SK-N-SH (cell line): ENCODE results near the gene GSK3A. TPM values are rescaled to one million over a fixed set of nuclear protein-coding genes. Genes with fewer than 3 reads are reported as not detected.

Experiments used
- CTCF ChIA-PET: fragments of 300-600, 350-600 bp; formaldehyde crosslinking; extraction: SDS; loops from one replicate; lab custom pipeline; 2021; lab: Yijun Ruan, JAX
- POLR2A ChIA-PET: fragments of 350-600 bp; sonication (Branson Sonifier 250); formaldehyde crosslinking; extraction: SDS; loops from one replicate; lab custom pipeline; 2020; ENCODE audit warnings: antibody characterized with exemption, inconsistent platforms; lab: Yijun Ruan, JAX
- DNase-seq: peaks from one replicate; pipeline ENCODE4 v3.0.0; 2012
- H2AFZ ChIP-seq: fragments of 200-600 bp; sonication (generic); 2 replicates; pipeline ENCODE4 v1.8.1; 2016; ENCODE audit warnings: antibody characterized with exemption, mild to moderate bottlenecking, low read depth
- H3F3A ChIP-seq: fragments of 200-600 bp; sonication (generic); replicated peaks from 2 replicates; pipeline ENCODE3; 2016; ENCODE audit warnings: antibody characterized with exemption, mild to moderate bottlenecking; ENCODE audit not compliant: insufficient read depth
- H3K27ac ChIP-seq, 2 experiments: fragments of 200-500 bp in 1 of 2; fragments of 200-600 bp in 1 of 2; sonication (Bioruptor generic) in 1 of 2; sonication (generic), shearing (Covaris generic) in 1 of 2; 2 replicates each; pipeline versions ENCODE4 v1.5.1 to v1.6.1; 2014 to 2016; ENCODE audit warnings: low read depth in 2 of 2, inconsistent platforms in 1 of 2, low read length in 1 of 2, mild to moderate bottlenecking in 1 of 2, mixed read lengths in 1 of 2
- H3K27me3 ChIP-seq: fragments of 200-600 bp; sonication (generic), shearing (Covaris generic); 2 replicates; pipeline ENCODE4 v1.6.1; 2016; ENCODE audit warnings: mixed run types; ENCODE audit not compliant: insufficient read depth
- H3K36me3 ChIP-seq, 2 experiments: fragments of 200-500 bp in 1 of 2; fragments of 200-600 bp in 1 of 2; sonication (Bioruptor generic) in 1 of 2; sonication (generic) in 1 of 2; replicated peaks in 1 of 2; 2 replicates each; pipeline versions ENCODE3 to v1.5.1; 2014 to 2016; ENCODE audit warnings: low read length in 1 of 2, mild to moderate bottlenecking in 1 of 2; ENCODE audit not compliant: insufficient read depth in 2 of 2, control insufficient read depth in 1 of 2
- H3K4me1 ChIP-seq, 2 experiments: fragments of 200-500 bp in 1 of 2; fragments of 200-600 bp in 1 of 2; sonication (Bioruptor generic) in 1 of 2; sonication (generic), shearing (Covaris generic) in 1 of 2; 2 replicates each; pipeline versions ENCODE4 v1.5.1 to v1.6.1; 2014 to 2016; ENCODE audit warnings: low read depth in 1 of 2, low read length in 1 of 2, mixed run types in 1 of 2; ENCODE audit not compliant: insufficient read depth in 2 of 2, control insufficient read depth in 1 of 2
- H3K4me2 ChIP-seq: fragments of 200-600 bp; sonication (generic), shearing (Covaris generic); 2 replicates; pipeline ENCODE4 v1.6.1; 2017; ENCODE audit warnings: mixed run types
- H3K4me3 ChIP-seq, 2 experiments: fragments of 200-500 bp in 1 of 2; fragments of 200-600 bp in 1 of 2; sonication (Bioruptor generic) in 1 of 2; sonication (generic), shearing (Covaris generic) in 1 of 2; 2 replicates each; pipeline versions ENCODE4 v1.5.1 to v1.8.1; 2014 to 2016; ENCODE audit warnings: low read depth in 2 of 2, inconsistent platforms in 1 of 2, low read length in 1 of 2, mild to moderate bottlenecking in 1 of 2, mixed read lengths in 1 of 2, moderate library complexity in 1 of 2
- H3K79me2 ChIP-seq: fragments of 200-600 bp; sonication (generic); 2 replicates; pipeline ENCODE4 v1.8.1; 2017; ENCODE audit warnings: mild to moderate bottlenecking; ENCODE audit not compliant: insufficient read depth
- H3K9ac ChIP-seq: fragments of 200-600 bp; sonication (generic); 2 replicates; pipeline ENCODE4 v1.6.1; 2017; ENCODE audit warnings: mixed run types
- H3K9me2 ChIP-seq: fragments of 200-600 bp; sonication (generic); 2 replicates; pipeline ENCODE4 v1.6.1; 2017; ENCODE audit warnings: mixed run types
- H3K9me3 ChIP-seq: fragments of 200-600 bp; sonication (generic); 2 replicates; pipeline ENCODE4 v1.6.1; 2017; ENCODE audit warnings: mixed run types, mild to moderate bottlenecking, moderate library complexity
- H4K20me1 ChIP-seq: fragments of 200-600 bp; sonication (generic); 2 replicates; pipeline ENCODE4 v1.6.1; 2017; ENCODE audit warnings: mild to moderate bottlenecking, mixed run types; ENCODE audit not compliant: insufficient read depth
- FOSL2 ChIP-seq: IDR thresholded peaks from 2 replicates; pipeline ENCODE4 v1.4.0; 2012; ENCODE audit warnings: low read depth, mild to moderate bottlenecking, moderate library complexity, borderline replicate concordance
- GATA2 ChIP-seq: sonication (generic); formaldehyde crosslinking; IDR thresholded peaks from 2 replicates; pipeline ENCODE4 v1.5.0; 2020; ENCODE audit warnings: mild to moderate bottlenecking, missing genetic modification reagents
- JUND ChIP-seq: IDR thresholded peaks from 2 replicates; pipeline ENCODE4 v1.4.0; 2012
- MAX ChIP-seq: IDR thresholded peaks from 2 replicates; pipeline ENCODE4 v1.4.0; 2012; ENCODE audit warnings: low read depth
- MEF2A ChIP-seq: IDR thresholded peaks from 2 replicates; pipeline ENCODE4 v1.4.0; 2012; ENCODE audit warnings: low read depth, borderline replicate concordance
- PBX3 ChIP-seq: IDR thresholded peaks from 2 replicates; pipeline ENCODE4; 2012
- POLR2AphosphoS5 ChIP-seq: IDR thresholded peaks from 2 replicates; pipeline ENCODE4 v1.6.1; 2012; ENCODE audit warnings: low read depth, low read length
- RAD21 ChIP-seq: IDR thresholded peaks from 2 replicates; pipeline ENCODE4 v1.6.1; 2012; ENCODE audit warnings: mild to moderate bottlenecking, low read length
- RCOR1 ChIP-seq: fragments of 150-350 bp; IDR thresholded peaks from 2 replicates; pipeline ENCODE4 v1.6.1; 2017; ENCODE audit warnings: antibody characterized with exemption, low read length
- SMC3 ChIP-seq: IDR thresholded peaks from 2 replicates; pipeline ENCODE4 v1.6.1; 2012; ENCODE audit warnings: low read depth, low read length, improper control_type of control experiment
- TCF12 ChIP-seq: IDR thresholded peaks from 2 replicates; pipeline ENCODE4 v1.4.0; 2012
- TEAD4 ChIP-seq: IDR thresholded peaks from 2 replicates; pipeline ENCODE4 v1.4.0; 2012; ENCODE audit warnings: mild to moderate bottlenecking, borderline replicate concordance; ENCODE audit not compliant: insufficient read depth
- WGBS: methylation state at CpG from one replicate; pipeline ENCODE4 v1.1.6; 2017; ENCODE audit warnings: low lambda C conversion rate; 5-methylcytosine and 5-hydroxymethylcytosine counted together
- polyA plus RNA-seq, 3 experiments: library from polyadenylated mRNA; depleted of rRNA; stranded (reverse); fragments of >200 nt; gene quantifications; 2 replicates each; pipeline ENCODE4 v1.2.3, GENCODE V29; 2012
- TF ChIP-seq, protein P1 (sequence below): fragments of 200-600 bp; sonication (generic); IDR thresholded peaks from 2 replicates; pipeline ENCODE4 v1.6.1; 2017; ENCODE audit warnings: antibody characterized with exemption, mild to moderate bottlenecking, moderate library complexity
- TF ChIP-seq, protein P2 (sequence below): fragments of 150-350 bp; IDR thresholded peaks from 2 replicates; pipeline ENCODE4 v1.6.1; 2016; ENCODE audit warnings: mild to moderate bottlenecking, low read depth, low read length

Gene GSK3A
- polyA plus RNA-seq, 1 of the 3 experiments (the other 2 are of a cell fraction): 42.1 TPM

DNA sequence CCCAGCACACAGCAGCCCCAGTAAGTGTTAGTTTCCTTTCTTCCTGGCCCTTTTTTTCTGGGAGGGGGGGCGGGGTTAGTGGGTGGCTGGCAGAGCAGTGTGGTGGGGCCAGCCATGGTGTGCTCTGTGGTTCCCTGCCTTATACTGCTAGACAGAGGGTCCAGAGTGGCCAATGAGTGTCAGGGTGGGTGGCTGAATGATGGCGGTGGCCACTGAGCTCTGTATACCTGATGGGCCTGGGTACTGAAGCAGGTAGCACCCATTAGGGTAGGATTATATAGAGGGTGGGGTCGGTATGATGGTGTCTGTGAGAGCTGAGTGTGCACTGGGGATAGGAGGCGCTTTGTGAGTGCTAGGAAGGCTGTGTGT lies 40.4 kb upstream of the GSK3A start:
- Histone ChIP-seq H4K20me1 (peaks cover 24% of the 10 kb centered on the region), H3K4me1 (peaks cover 51 to 66% of the 10 kb centered on the region in 2 experiments), H3K27me3 (no peaks in the 10 kb centered on the region), H3K9me2 (no peaks in the 10 kb centered on the region), H3K27ac (peak overlapping the region; percentile 93 to 96), H3F3A (peaks cover 41% of the 10 kb centered on the region), H3K36me3 (peaks cover 5 to 12% of the 10 kb centered on the region in 2 experiments), H2AFZ (no peak overlapping the region), H3K79me2 (peaks cover 64% of the 10 kb centered on the region), H3K9me3 (no peaks in the 10 kb centered on the region), H3K4me2 (peak overlapping the region; percentile 97), H3K4me3 (peak overlapping the region in 1 of 2 experiments; percentile 58; a peak in 1 of 4 replicates), H3K9ac (peak overlapping the region; percentile 65; the same call in 1 of the 2 replicates)
- ChIA-PET CTCF (interaction anchor here (1.1 to 7.1 kb wide), 2 partner anchors 14 to 37 kb away, joined by 3 to 205 read pairs; partner anchors contain the start of gene GSK3A), POLR2A (no interaction called here)
- no peak for TF ChIP-seq TCF12
- TF ChIP-seq SMC3: no peak
- TF ChIP-seq JUND: no peak
- no peak for TF ChIP-seq RCOR1
- TF ChIP-seq POLR2AphosphoS5: no peak
- TF ChIP-seq MEF2A: no peak
- TF ChIP-seq GATA2 (CRISPR knock-in tag): no peak
- TF ChIP-seq, protein P1, sequence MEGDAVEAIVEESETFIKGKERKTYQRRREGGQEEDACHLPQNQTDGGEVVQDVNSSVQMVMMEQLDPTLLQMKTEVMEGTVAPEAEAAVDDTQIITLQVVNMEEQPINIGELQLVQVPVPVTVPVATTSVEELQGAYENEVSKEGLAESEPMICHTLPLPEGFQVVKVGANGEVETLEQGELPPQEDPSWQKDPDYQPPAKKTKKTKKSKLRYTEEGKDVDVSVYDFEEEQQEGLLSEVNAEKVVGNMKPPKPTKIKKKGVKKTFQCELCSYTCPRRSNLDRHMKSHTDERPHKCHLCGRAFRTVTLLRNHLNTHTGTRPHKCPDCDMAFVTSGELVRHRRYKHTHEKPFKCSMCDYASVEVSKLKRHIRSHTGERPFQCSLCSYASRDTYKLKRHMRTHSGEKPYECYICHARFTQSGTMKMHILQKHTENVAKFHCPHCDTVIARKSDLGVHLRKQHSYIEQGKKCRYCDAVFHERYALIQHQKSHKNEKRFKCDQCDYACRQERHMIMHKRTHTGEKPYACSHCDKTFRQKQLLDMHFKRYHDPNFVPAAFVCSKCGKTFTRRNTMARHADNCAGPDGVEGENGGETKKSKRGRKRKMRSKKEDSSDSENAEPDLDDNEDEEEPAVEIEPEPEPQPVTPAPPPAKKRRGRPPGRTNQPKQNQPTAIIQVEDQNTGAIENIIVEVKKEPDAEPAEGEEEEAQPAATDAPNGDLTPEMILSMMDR: no peak
- TF ChIP-seq, protein P2, sequence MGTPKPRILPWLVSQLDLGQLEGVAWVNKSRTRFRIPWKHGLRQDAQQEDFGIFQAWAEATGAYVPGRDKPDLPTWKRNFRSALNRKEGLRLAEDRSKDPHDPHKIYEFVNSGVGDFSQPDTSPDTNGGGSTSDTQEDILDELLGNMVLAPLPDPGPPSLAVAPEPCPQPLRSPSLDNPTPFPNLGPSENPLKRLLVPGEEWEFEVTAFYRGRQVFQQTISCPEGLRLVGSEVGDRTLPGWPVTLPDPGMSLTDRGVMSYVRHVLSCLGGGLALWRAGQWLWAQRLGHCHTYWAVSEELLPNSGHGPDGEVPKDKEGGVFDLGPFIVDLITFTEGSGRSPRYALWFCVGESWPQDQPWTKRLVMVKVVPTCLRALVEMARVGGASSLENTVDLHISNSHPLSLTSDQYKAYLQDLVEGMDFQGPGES: no peak
- TF ChIP-seq TEAD4: no peak
- no peak for TF ChIP-seq FOSL2
- TF ChIP-seq RAD21: no peak
- TF ChIP-seq MAX: no peak
- no peak for TF ChIP-seq PBX3
- no peak for DNase-seq
- 60% methylated on average over 3 of the region's 4 CpGs for WGBS
